ENCODE data around the gene TTC7B.

GRCh38 chr14:90720336-90720735 lies 95.9 kb downstream of the TTC7B start:
- no peak for TF ChIP-seq ERF (CRISPR knock-in tag; IDR thresholded peaks at IDR 0.05)
- no peak for TF ChIP-seq EHMT2 (IDR thresholded peaks at IDR 0.05; ENCODE audit: borderline replicate concordance, low read depth, low read length)
- no peak for TF ChIP-seq PRPF4 (IDR thresholded peaks at IDR 0.05; ENCODE audit: low read depth, low read length, poor library complexity, severe bottlenecking)
- TF ChIP-seq CTCF (CRISPR knock-in tag; IDR thresholded peaks at IDR 0.05), result no peak
- no peak for TF ChIP-seq POLR2A (IDR thresholded peaks at IDR 0.05; ENCODE audit: insufficient read depth in 1 of 2, low read depth in 2 of 2, low read length in 2 of 2)
- no peak for TF ChIP-seq CREB1 (IDR thresholded peaks at IDR 0.05)
- no peak for TF ChIP-seq CREB1 (CRISPR knock-in tag; IDR thresholded peaks at IDR 0.05)
- TF ChIP-seq ZNF558 (CRISPR knock-in tag; IDR thresholded peaks at IDR 0.05; ENCODE audit: borderline replicate concordance), result no peak
- TF ChIP-seq ZNF552 (CRISPR knock-in tag; IDR thresholded peaks at IDR 0.05; ENCODE audit: borderline replicate concordance), result no peak
